ENCODE measurements around the gene ITIH4. TPM values are rescaled to one million over a fixed set of nuclear protein-coding genes. Genes with fewer than 3 reads are reported as not detected.
A peak's percentile ranks its signal among the peaks of the same experiment; 100 is the strongest.

Gene ITIH4
- total RNA-seq (10 to 100 TPM in 1 of 9 donors, 1 to 10 TPM in 8; 1.4 to 11.2 (median 4.3) TPM), polyA plus RNA-seq (1 to 10 TPM in 1 of 2 donors, under 1 TPM in 1; 0.76 to 4.1 TPM)
- long read RNA-seq, donor 1 = 0 reads
- long read RNA-seq, donor 2, partial matches to known transcripts = 2 of 6 reads
- long read RNA-seq, donor 2, other reads (novel, unspliced or antisense) = 3 of 6 reads
- long read RNA-seq, donor 3 = 0 reads

DNA sequence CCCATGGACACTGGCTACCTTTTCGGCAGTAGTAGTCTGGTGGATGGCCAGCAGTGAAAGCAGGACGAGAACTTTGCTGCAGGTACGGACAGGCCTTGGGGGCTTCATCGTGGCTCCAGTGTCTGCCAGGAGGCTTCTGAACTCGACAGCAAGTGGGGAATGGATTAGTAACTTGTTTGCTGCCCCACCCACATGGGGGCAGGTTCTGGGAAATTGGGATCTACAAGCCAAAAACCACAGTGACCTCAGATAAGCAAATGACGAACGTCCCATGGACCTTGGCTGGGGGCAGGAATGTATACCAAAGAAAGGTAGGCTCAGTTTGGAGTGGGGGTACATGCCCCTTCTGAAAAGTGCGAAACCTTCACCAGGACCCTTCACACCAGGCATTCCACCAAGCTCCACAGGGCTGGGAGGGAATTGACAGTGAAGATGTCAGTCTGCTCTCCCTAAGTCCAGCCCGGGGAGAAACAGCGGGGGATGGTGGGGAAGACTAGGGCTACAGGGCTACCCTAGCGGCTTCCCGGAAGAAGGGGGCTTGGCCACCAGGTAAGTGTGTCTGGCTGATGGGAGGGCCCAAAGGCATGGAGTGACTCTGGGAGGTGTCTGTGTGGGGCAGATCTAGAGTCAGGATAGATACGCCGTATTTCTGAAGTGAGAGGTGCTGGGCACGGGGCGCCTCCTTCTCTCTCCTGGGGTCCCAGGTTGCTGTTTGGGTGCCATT is at the start of gene ITIH4:
Gene ITIH4 (minus strand): TSS at position 138 of the 724 bp plus-strand sequence. CDS start 30 bp downstream, at position 108.
- Histone ChIP-seq H3K4me1 (peaks cover 4 to 31% (median 17%) of the 10 kb centered on the region in 12 donors), H3K4me3 (peak within 1 kb of the TSS in 1 of 12 donors; percentile 2), H3K9me3 (no peaks in the 10 kb centered on the region), H3K27ac (peak within 1 kb of the TSS in 7 of 12 donors; percentile 12 to 53 (median 46)), H3K36me3 (peaks cover 0 to 14% (median 0%) of the 10 kb centered on the region in 9 donors), H3K27me3 (no peaks in the 10 kb centered on the region)
- ATAC-seq (no peak), DNase-seq (no peak)
- intact Hi-C loops (cut with DNase I) = loop anchor here in 1 of 10 donors (5.0 kb wide), 1 partner anchor 58 kb away; the partner anchor contains the start of gene NEK4
- 81 to 86% (median 82%) methylated on average over 16 of the region's 16 CpGs for WGBS, 4 donors
- TF ChIP-seq POLR2A (IDR thresholded peaks at IDR 0.05) = no peak
- TF ChIP-seq, protein P1, sequence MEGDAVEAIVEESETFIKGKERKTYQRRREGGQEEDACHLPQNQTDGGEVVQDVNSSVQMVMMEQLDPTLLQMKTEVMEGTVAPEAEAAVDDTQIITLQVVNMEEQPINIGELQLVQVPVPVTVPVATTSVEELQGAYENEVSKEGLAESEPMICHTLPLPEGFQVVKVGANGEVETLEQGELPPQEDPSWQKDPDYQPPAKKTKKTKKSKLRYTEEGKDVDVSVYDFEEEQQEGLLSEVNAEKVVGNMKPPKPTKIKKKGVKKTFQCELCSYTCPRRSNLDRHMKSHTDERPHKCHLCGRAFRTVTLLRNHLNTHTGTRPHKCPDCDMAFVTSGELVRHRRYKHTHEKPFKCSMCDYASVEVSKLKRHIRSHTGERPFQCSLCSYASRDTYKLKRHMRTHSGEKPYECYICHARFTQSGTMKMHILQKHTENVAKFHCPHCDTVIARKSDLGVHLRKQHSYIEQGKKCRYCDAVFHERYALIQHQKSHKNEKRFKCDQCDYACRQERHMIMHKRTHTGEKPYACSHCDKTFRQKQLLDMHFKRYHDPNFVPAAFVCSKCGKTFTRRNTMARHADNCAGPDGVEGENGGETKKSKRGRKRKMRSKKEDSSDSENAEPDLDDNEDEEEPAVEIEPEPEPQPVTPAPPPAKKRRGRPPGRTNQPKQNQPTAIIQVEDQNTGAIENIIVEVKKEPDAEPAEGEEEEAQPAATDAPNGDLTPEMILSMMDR (IDR thresholded peaks at IDR 0.05) = no peak

DNA sequence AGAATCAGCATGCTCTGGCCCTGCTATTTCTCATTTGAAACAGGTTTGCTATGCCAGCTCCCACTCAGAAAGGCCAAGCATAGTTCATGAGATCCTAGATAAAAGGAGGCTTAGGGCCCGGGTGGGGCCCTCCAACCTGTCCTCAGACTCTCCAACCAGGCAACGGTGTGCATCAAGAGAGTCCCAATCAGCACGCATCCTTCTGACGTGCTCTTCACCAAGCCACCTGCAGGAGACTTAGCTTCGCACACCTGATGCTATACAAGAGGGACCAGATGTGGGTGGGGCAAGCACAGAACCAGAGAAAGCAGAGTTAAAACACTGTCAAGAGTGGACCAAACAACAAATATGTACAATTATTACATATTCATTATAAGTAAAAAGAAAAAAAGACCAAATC is 49.6 kb upstream of the ITIH4 start:
- TF ChIP-seq POLR2A (IDR thresholded peaks at IDR 0.05) = no peak
- TF ChIP-seq, protein P1 (IDR thresholded peaks at IDR 0.05) = no peak
- WGBS, 4 donors = 89 to 94% (median 91%) methylated on average over 5 of the region's 5 CpGs
- intact Hi-C loops (cut with DNase I) = no loop called here
- H3K9me3 ChIP-seq = no peaks in the 10 kb centered on the region
- no peak overlapping the region for H3K4me3 ChIP-seq
- no peaks in the 10 kb centered on the region for H3K27me3 ChIP-seq
- no peak for ATAC-seq
- peaks cover 0 to 5% (median 0%) of the 10 kb centered on the region in 12 donors for H3K4me1 ChIP-seq
- peaks cover 0 to 16% (median 6%) of the 10 kb centered on the region in 9 donors for H3K36me3 ChIP-seq
- no peak overlapping the region for H3K27ac ChIP-seq
- DNase-seq = no peak

DNA sequence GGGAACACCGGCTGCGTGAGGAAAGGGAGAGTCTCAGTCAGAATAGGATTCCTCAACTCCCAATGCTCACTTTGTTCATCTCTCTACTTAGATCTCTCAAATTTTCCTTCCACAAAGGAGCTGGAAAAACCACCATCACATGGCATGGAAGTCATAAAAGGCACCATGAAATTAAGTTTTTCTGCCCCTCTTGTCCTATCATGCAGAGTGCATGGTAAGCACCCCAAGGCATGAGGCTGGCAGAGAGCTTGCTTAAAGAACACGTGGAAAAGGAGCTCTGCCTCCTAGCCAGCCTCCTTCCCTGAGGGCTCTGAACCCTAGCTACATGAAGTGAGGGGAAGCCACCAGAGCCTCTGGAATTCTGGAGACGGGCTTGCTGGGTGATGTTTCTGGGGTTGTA is 49.1 kb upstream of the ITIH4 start:
- TF ChIP-seq, protein P1 (IDR thresholded peaks at IDR 0.05) = no peak
- no peak for TF ChIP-seq POLR2A (IDR thresholded peaks at IDR 0.05)
- no peak for DNase-seq
- Histone ChIP-seq H3K4me3 (no peak overlapping the region), H3K27me3 (no peaks in the 10 kb centered on the region), H3K9me3 (no peaks in the 10 kb centered on the region), H3K4me1 (peaks cover 0 to 5% (median 0%) of the 10 kb centered on the region in 12 donors), H3K36me3 (peaks cover 0 to 16% (median 6%) of the 10 kb centered on the region in 9 donors), H3K27ac (no peak overlapping the region)
- intact Hi-C loops (cut with DNase I) = no loop called here
- no peak for ATAC-seq
- WGBS, 4 donors = 90 to 99% (median 96%) methylated on average over 4 of the region's 4 CpGs

DNA sequence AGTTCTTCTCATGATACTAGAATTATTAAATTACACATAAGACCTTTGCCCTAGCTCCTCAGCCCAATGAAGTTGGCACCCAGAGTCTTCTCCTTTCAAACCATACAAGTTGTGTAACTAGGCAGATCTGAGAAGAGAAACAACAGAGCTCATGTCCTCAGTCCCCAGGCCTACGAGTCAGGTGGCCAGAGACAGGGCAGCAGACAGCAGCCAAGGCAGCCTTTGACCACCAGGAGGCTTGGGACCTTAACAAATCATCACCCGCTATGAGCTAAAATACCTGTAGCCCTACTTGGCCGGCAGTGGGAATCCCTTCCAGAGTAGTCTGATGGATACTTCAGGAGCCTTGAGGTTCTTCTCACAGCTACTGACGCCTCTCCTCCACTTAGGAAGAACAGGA is 48.6 kb upstream of the ITIH4 start:
- Histone ChIP-seq H3K9me3 (no peaks in the 10 kb centered on the region), H3K27me3 (no peaks in the 10 kb centered on the region), H3K27ac (no peak overlapping the region), H3K4me3 (no peak overlapping the region), H3K36me3 (peaks cover 0 to 16% (median 6%) of the 10 kb centered on the region in 9 donors), H3K4me1 (peaks cover 0 to 9% (median 0%) of the 10 kb centered on the region in 12 donors)
- ATAC-seq = no peak
- intact Hi-C loops (cut with DNase I) = no loop called here
- TF ChIP-seq, protein P1 (IDR thresholded peaks at IDR 0.05) = no peak
- no peak for TF ChIP-seq POLR2A (IDR thresholded peaks at IDR 0.05)
- WGBS, 4 donors = 75 to 97% (median 95%) methylated on average over 4 of the region's 4 CpGs
- no peak for DNase-seq

All from heart left ventricle (tissue), 16 donors.